Measurements from ENCODE around the gene NTMT1. TPM values are rescaled to one million over a fixed set of nuclear protein-coding genes. Genes with fewer than 3 reads are reported as not detected.

Gene NTMT1
- total and polyA plus RNA-seq, 2 donors, result 23.9 to 33.2 TPM

DNA sequence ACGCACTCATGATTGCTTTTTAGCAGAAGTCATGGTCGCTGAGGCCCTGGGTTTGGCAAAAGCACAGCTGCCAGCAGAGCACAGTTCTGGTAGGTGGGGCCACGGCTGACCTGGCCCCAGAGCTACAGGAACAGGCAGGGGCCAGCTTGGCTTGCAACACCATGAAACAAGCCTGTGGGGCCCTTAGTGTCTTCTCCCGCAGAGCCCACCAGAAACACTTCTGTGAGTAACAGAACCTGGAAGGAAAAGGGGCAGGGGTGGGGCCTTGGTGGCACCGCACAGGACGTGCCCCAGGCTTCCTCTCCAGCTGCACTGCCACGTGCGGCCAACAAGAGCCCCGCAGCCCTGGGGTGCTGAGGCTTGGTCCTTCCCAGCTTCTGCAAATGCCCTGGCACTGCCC lies 11.1 kb downstream of the NTMT1 start:
- no peak overlapping the region for H3K4me3 ChIP-seq (ENCODE audit: low read length in 2 of 2)
- H3K4me1 ChIP-seq (ENCODE audit: control insufficient read depth in 2 of 2, insufficient read depth in 2 of 2, low read length in 2 of 2), result peaks cover 11 to 18% of the 10 kb centered on the region in 2 donors
- DNase-seq (ENCODE audit: low read depth in 6 of 9, low spot score in 9 of 9), result no peak
- H3K36me3 ChIP-seq (ENCODE audit: control insufficient read depth in 2 of 2, insufficient read depth in 2 of 2, low read length in 1 of 2), result peaks cover 69 to 74% of the 10 kb centered on the region in 2 donors
- H3K9me3 ChIP-seq (ENCODE audit: control insufficient read depth in 2 of 2, insufficient read depth in 1 of 2, low read length in 1 of 2), result no peaks in the 10 kb centered on the region
- no peak overlapping the region for H3K27ac ChIP-seq (ENCODE audit: low read depth in 1 of 2, low read length in 1 of 2)
- no peaks in the 10 kb centered on the region for H3K27me3 ChIP-seq (ENCODE audit: control insufficient read depth in 2 of 2, insufficient read depth in 1 of 2, low read length in 1 of 2)
- 58% methylated on average over 9 of the region's 9 CpGs for WGBS

DNA sequence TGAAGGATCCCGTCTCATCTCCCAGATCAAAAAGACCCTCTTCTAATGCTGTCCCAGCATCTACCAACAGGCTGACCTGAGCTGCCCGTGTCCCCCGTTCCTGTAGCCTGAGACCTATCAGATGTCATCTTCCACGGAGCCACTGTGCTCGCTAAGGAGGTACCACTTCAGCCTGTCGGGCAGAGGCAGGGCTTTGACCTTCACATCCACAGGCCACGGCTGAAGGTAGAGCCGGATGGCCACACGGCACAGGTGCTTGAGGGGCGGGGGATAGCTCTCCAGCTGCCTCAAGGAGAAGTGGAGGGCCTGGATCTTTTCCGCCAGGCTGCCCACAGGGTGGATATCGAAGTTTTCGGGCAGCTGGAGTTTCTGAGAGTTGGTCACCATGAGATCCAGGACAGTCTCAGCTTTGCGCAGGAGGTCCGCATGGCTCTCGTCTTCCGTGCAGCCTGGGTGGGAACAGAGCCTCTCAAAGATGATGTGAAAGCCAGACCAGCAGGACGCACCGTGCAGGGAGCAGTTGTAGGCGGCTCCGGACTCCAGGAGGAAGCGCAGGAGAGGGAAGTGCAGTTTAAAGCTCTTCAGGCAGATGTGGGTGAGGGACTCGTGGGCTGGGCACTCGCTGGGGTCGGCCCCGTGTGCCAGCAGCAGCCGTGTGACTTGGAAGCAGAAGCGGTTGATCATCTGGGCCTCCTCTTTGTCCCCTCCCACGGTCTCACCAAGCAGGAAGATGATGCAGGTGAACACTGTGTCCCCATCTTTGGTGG lies 11.9 kb downstream of the NTMT1 start:
- Histone ChIP-seq H3K27ac (ENCODE audit: low read depth in 1 of 2, low read length in 1 of 2) (no peak overlapping the region), H3K9me3 (ENCODE audit: control insufficient read depth in 2 of 2, insufficient read depth in 1 of 2, low read length in 1 of 2) (no peaks in the 10 kb centered on the region), H3K36me3 (ENCODE audit: control insufficient read depth in 2 of 2, insufficient read depth in 2 of 2, low read length in 1 of 2) (peaks cover 62 to 68% of the 10 kb centered on the region in 2 donors), H3K4me1 (ENCODE audit: control insufficient read depth in 2 of 2, insufficient read depth in 2 of 2, low read length in 2 of 2) (peaks cover 13 to 22% of the 10 kb centered on the region in 2 donors), H3K27me3 (ENCODE audit: control insufficient read depth in 2 of 2, insufficient read depth in 1 of 2, low read length in 1 of 2) (no peaks in the 10 kb centered on the region), H3K4me3 (ENCODE audit: low read length in 2 of 2) (no peak overlapping the region)
- no peak for DNase-seq (ENCODE audit: low read depth in 6 of 9, low spot score in 9 of 9)
- 96% methylated on average over 29 of the region's 29 CpGs for WGBS

DNA sequence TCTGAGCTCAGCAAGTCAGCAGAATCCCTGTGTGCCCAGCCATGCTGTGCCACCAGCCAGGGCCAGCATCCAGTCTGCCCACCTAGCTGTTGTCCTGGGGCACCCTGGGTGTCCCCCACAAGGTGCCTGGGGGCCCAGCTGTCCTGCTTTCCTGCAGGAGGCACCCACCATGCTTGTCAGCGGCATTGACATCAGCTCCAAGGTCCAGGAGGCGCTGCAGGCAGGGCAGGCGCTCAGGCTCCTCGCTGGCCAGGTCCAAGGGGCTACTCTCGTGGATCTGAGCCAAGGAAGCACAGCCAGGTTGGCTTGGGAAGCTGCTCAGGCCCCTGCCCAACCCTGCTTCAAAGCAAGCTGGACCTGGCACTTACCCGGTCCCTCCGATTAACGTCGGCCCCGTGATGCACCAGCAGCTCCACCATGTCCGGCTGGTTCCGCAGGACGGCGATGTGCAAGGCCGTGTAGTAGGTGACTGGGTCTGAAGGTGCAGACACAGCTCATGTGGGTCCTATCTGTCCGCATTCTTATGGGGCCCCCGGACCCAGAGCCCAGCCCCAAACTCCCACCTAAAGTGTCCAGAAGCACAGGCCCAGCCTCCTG lies 13.2 kb downstream of the NTMT1 start:
- H3K27me3 ChIP-seq (ENCODE audit: control insufficient read depth in 2 of 2, insufficient read depth in 1 of 2, low read length in 1 of 2), result no peaks in the 10 kb centered on the region
- no peaks in the 10 kb centered on the region for H3K9me3 ChIP-seq (ENCODE audit: control insufficient read depth in 2 of 2, insufficient read depth in 1 of 2, low read length in 1 of 2)
- no peak overlapping the region for H3K4me3 ChIP-seq (ENCODE audit: low read length in 2 of 2)
- no peak overlapping the region for H3K27ac ChIP-seq (ENCODE audit: low read depth in 1 of 2, low read length in 1 of 2)
- WGBS, result 98% methylated on average over 17 of the region's 17 CpGs
- peaks cover 13 to 22% of the 10 kb centered on the region in 2 donors for H3K4me1 ChIP-seq (ENCODE audit: control insufficient read depth in 2 of 2, insufficient read depth in 2 of 2, low read length in 2 of 2)
- DNase-seq (ENCODE audit: low read depth in 6 of 9, low spot score in 9 of 9), result no peak
- peaks cover 49 to 56% of the 10 kb centered on the region in 2 donors for H3K36me3 ChIP-seq (ENCODE audit: control insufficient read depth in 2 of 2, insufficient read depth in 2 of 2, low read length in 1 of 2)

DNA sequence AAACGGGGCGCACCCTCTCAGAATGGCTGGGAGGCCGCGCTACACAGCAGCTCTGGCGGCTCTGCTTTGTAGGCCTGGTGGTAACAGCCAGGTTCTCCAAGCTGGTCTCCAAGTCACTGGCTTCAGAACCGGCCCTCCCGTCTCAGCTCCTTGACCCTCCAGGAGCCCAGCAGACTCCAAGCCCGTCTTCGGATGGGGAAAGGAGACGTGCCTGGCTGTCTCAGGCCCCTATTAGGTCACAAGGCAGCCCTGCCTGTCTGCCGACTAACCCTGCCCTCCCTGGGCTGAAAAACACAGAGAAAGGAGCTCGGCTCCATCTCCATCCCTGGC lies 13.8 kb downstream of the NTMT1 start:
- DNase-seq (ENCODE audit: low read depth in 6 of 9, low spot score in 9 of 9), result no peak
- Histone ChIP-seq H3K4me3 (ENCODE audit: low read length in 2 of 2) (no peak overlapping the region), H3K36me3 (ENCODE audit: control insufficient read depth in 2 of 2, insufficient read depth in 2 of 2, low read length in 1 of 2) (peaks cover 43 to 50% of the 10 kb centered on the region in 2 donors), H3K27ac (ENCODE audit: low read depth in 1 of 2, low read length in 1 of 2) (no peak overlapping the region), H3K4me1 (ENCODE audit: control insufficient read depth in 2 of 2, insufficient read depth in 2 of 2, low read length in 2 of 2) (peaks cover 13 to 22% of the 10 kb centered on the region in 2 donors), H3K27me3 (ENCODE audit: control insufficient read depth in 2 of 2, insufficient read depth in 1 of 2, low read length in 1 of 2) (no peaks in the 10 kb centered on the region), H3K9me3 (ENCODE audit: control insufficient read depth in 2 of 2, insufficient read depth in 1 of 2, low read length in 1 of 2) (no peaks in the 10 kb centered on the region)
- WGBS, result 96% methylated on average over 12 of the region's 12 CpGs

DNA sequence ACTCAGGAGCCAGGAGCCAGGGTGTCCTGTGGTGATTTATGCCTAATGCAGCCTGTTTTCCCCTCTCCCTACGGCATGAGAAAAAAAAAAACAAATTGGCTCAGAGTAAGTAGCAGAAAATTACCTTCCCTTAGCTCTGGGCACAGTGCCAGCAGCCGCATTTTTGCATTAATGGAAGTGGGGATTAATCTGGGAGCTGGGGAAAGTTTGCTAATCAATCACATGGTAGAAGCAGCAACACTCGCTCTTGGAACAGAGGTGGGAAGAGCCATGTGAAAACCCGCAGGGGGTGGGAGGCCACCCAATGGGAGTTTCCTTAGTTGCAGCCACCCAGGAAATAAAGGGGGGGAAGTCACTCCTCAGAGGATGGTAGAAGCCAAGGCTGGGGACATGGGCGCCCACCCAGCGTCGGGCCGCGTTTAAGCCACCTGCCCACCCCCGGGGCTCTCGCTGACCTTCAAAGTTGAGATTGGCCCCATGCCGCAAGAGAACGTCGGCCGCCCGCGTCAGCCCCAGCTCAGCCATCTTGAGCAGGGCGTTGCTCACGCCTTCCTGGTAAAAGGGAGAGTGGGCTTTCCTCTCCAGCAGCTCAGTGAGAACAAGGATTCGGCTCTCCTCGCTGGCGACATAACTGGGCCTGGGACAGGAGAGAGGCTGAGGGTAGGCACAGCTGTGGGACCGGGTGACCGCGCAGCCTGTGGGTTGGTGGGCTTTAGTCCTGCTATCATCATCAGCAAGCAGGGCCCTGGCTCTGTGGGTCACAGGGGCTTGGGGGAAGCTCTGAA lies 14.3 kb downstream of the NTMT1 start:
- Histone ChIP-seq H3K36me3 (ENCODE audit: control insufficient read depth in 2 of 2, insufficient read depth in 2 of 2, low read length in 1 of 2) (peaks cover 38 to 45% of the 10 kb centered on the region in 2 donors), H3K9me3 (ENCODE audit: control insufficient read depth in 2 of 2, insufficient read depth in 1 of 2, low read length in 1 of 2) (no peaks in the 10 kb centered on the region), H3K27ac (ENCODE audit: low read depth in 1 of 2, low read length in 1 of 2) (no peak overlapping the region), H3K27me3 (ENCODE audit: control insufficient read depth in 2 of 2, insufficient read depth in 1 of 2, low read length in 1 of 2) (peaks cover 0 to 2% of the 10 kb centered on the region in 2 donors), H3K4me1 (ENCODE audit: control insufficient read depth in 2 of 2, insufficient read depth in 2 of 2, low read length in 2 of 2) (peaks cover 13 to 22% of the 10 kb centered on the region in 2 donors), H3K4me3 (ENCODE audit: low read length in 2 of 2) (no peak overlapping the region)
- 93% methylated on average over 25 of the region's 25 CpGs for WGBS
- no peak for DNase-seq (ENCODE audit: low read depth in 6 of 9, low spot score in 9 of 9)

DNA sequence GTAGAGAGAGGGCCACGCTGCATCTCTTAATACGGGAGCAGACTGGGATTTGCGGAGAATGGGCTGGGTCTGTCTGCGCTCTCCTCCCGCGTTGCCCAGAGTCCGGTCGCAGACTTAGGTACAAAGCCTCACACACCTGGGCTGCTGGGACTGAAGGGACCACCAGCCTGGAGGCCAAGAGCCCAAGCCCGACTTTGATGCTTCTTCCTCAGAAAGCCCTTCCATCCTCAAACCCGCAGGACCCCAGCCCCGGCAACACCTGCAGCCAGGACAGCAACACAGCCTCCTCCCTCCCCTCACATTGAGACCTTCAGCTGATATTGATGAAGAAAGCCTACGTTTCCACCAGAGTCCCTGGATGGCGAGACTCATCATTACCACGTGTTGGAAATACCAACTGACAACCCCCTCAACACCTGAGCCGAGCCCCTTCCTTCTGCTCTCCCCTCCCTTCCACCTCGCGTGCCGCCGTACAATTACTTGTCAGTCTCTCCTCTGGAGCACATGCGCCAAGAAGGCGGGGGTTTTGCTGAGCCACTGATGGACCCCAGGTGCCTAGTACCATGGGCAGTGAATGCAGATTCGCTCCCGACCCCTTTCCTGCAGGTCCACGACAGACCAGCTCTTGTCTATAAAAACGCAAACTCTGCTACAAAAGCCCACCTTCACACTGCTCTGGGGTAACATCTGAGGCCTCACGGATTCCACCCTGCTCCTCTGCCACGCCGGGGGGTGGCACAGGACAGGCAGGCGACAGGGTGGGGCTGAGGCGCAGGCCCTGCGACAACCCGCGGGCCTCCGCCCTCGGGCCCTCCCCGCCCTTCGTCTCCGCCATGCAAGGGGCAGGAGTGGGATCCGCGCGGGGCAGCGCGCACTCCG lies 15.1 kb downstream of the NTMT1 start:
- 23% methylated on average over 44 of the region's 44 CpGs for WGBS
- H3K9me3 ChIP-seq (ENCODE audit: control insufficient read depth in 2 of 2, insufficient read depth in 1 of 2, low read length in 1 of 2), result no peaks in the 10 kb centered on the region
- H3K27me3 ChIP-seq (ENCODE audit: control insufficient read depth in 2 of 2, insufficient read depth in 1 of 2, low read length in 1 of 2), result peaks cover 0 to 2% of the 10 kb centered on the region in 2 donors
- peaks cover 13 to 22% of the 10 kb centered on the region in 2 donors for H3K4me1 ChIP-seq (ENCODE audit: control insufficient read depth in 2 of 2, insufficient read depth in 2 of 2, low read length in 2 of 2)
- peak overlapping the region; percentile 76 to 95 for H3K4me3 ChIP-seq (ENCODE audit: low read length in 2 of 2)
- peak overlapping the region in 1 of 2 donors; percentile 53 for H3K27ac ChIP-seq (ENCODE audit: low read depth in 1 of 2, low read length in 1 of 2)
- DNase-seq (ENCODE audit: low read depth in 6 of 9, low spot score in 9 of 9), result no peak
- peaks cover 31 to 38% of the 10 kb centered on the region in 2 donors for H3K36me3 ChIP-seq (ENCODE audit: control insufficient read depth in 2 of 2, insufficient read depth in 2 of 2, low read length in 1 of 2)

- Histone ChIP-seq H3K4me1 (ENCODE audit: control insufficient read depth in 2 of 2, insufficient read depth in 2 of 2, low read length in 2 of 2) (peaks cover 13 to 20% of the 10 kb centered on the region in 2 donors), H3K4me3 (ENCODE audit: low read length in 2 of 2) (peak within 1 kb of the TSS; percentile 76 to 95), H3K36me3 (ENCODE audit: control insufficient read depth in 2 of 2, insufficient read depth in 2 of 2, low read length in 1 of 2) (peaks cover 26 to 31% of the 10 kb centered on the region in 2 donors), H3K27ac (ENCODE audit: low read depth in 1 of 2, low read length in 1 of 2) (peak within 1 kb of the TSS; percentile 37 to 66), H3K9me3 (ENCODE audit: control insufficient read depth in 2 of 2, insufficient read depth in 1 of 2, low read length in 1 of 2) (peaks cover 0 to 4% of the 10 kb centered on the region in 2 donors), H3K27me3 (ENCODE audit: control insufficient read depth in 2 of 2, insufficient read depth in 1 of 2, low read length in 1 of 2) (peaks cover 0 to 5% of the 10 kb centered on the region in 2 donors)
- under 1% methylated on average over 93 of the region's 93 CpGs for WGBS
- DNase-seq (ENCODE audit: low read depth in 6 of 9, low spot score in 9 of 9), result peak in 8 of 9 donors; percentile 69 to 92 (median 82)
These were observed 16.0 kb downstream of the NTMT1 start, which contains the start of gene ASB6 for GRCh38 chr9:129641750-129642585. Gene ASB6, minus strand, starts transcription at chr9:129642151. Its CDS starts 152 bp downstream, at chr9:129641999.

DNA sequence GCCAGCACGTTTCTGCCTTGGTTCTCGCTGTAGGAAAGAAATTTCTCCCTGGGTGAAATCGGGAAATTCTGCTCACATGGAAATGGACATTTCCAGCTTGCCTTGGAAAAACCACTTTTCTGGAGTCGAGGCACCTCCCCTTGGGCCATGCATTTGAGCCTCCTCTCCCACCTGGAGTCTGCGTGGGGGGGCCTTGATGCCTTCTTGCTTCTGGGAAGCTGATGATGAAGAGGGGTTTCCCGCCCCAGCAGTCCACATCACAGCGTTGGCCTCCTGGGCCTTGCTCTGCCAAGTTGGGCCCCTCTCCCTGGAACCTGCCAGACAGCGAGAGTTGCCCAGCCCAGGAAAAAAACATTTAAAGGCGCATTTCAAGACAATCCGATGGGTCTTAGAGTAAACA lies 17.7 kb downstream of the NTMT1 start:
- no peak overlapping the region for H3K27ac ChIP-seq (ENCODE audit: low read depth in 1 of 2, low read length in 1 of 2)
- no peak for DNase-seq (ENCODE audit: low read depth in 6 of 9, low spot score in 9 of 9)
- WGBS, result 90% methylated on average over 10 of the region's 10 CpGs

More for the DNA sequence above, 17.7 kb downstream of the NTMT1 start:
- H3K4me1 ChIP-seq (ENCODE audit: control insufficient read depth in 2 of 2, insufficient read depth in 2 of 2, low read length in 2 of 2), result peaks cover 13 to 20% of the 10 kb centered on the region in 2 donors
- no peak overlapping the region for H3K4me3 ChIP-seq (ENCODE audit: low read length in 2 of 2)
- H3K9me3 ChIP-seq (ENCODE audit: control insufficient read depth in 2 of 2, insufficient read depth in 1 of 2, low read length in 1 of 2), result peaks cover 0 to 4% of the 10 kb centered on the region in 2 donors
- H3K27me3 ChIP-seq (ENCODE audit: control insufficient read depth in 2 of 2, insufficient read depth in 1 of 2, low read length in 1 of 2), result peaks cover 0 to 5% of the 10 kb centered on the region in 2 donors
- peaks cover 9 to 13% of the 10 kb centered on the region in 2 donors for H3K36me3 ChIP-seq (ENCODE audit: control insufficient read depth in 2 of 2, insufficient read depth in 2 of 2, low read length in 1 of 2)
